ENCODE results near the gene CCDC102A. TPM values are rescaled to one million over a fixed set of nuclear protein-coding genes. Genes with fewer than 3 reads are reported as not detected.
"Not testable (repeated sequence)": the region's sequence is repeated elsewhere in the genome, so short reads cannot be mapped to it uniquely, and the experiment has no call there.

Gene CCDC102A
- total RNA-seq, 4 donors from 2014 or later, result 13.1 to 34.9 (median 18.9) TPM

DNA sequence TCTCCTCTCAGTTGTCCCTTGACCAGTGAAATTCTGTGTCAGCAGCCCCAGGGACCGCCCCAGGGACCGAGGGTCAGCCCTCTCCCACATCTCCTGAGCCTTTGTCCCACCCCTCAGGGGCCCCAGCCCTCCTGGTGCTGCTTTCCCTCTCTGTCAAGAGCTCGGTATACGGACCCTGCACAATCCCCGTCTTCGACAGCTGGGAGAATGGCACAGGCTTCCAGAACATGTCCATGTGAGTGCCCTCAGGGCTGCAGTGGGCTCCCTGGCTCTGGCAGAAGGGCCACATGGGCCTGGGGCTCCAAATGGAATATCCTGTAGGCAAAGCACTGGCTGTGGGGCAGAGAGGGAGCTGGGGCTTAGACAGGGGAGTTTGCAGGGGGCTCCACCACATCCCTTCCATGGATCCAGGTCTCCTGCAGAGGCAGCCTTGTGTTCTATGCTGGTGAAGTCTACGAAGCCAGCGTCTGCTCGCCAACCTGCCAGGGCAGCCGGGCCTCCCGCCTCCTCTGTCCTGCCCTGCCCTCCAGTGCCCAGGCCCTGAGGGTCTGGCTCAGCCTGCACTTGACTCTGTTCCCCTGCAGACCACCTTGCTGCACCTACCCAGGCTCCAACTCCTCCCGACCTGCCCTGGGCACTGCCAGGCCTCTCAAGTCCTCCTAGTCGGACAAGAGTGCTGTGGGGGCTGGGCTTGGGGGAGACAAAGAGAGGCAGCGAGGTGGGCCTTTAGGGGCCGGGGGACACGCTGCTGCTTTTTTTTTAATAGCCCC, 34.1 kb upstream of the CCDC102A start:
- DNase-seq, result no peak
- Histone ChIP-seq H3K4me1 (no peaks in the 10 kb centered on the region), H3K27ac (no peak overlapping the region), H3K36me3 (no peaks in the 10 kb centered on the region), H3K27me3 (no peaks in the 10 kb centered on the region), H3K4me3 (replicated peaks in 1 of 3) (no peak overlapping the region), H3K9me3 (no peaks in the 10 kb centered on the region)
- TF ChIP-seq, protein P1, sequence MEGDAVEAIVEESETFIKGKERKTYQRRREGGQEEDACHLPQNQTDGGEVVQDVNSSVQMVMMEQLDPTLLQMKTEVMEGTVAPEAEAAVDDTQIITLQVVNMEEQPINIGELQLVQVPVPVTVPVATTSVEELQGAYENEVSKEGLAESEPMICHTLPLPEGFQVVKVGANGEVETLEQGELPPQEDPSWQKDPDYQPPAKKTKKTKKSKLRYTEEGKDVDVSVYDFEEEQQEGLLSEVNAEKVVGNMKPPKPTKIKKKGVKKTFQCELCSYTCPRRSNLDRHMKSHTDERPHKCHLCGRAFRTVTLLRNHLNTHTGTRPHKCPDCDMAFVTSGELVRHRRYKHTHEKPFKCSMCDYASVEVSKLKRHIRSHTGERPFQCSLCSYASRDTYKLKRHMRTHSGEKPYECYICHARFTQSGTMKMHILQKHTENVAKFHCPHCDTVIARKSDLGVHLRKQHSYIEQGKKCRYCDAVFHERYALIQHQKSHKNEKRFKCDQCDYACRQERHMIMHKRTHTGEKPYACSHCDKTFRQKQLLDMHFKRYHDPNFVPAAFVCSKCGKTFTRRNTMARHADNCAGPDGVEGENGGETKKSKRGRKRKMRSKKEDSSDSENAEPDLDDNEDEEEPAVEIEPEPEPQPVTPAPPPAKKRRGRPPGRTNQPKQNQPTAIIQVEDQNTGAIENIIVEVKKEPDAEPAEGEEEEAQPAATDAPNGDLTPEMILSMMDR (IDR thresholded peaks at IDR 0.05), result no peak
- TF ChIP-seq POLR2A (IDR thresholded peaks at IDR 0.05), result no peak
- WGBS, 2 donors, result 95% methylated on average over 15 to 16 of the region's 16 CpGs
- intact Hi-C loops (cut with DNase I), result loop anchor here (10.0 kb wide), 2 partner anchors 154 to 294 kb away; no protein-coding TSS in a partner anchor

DNA sequence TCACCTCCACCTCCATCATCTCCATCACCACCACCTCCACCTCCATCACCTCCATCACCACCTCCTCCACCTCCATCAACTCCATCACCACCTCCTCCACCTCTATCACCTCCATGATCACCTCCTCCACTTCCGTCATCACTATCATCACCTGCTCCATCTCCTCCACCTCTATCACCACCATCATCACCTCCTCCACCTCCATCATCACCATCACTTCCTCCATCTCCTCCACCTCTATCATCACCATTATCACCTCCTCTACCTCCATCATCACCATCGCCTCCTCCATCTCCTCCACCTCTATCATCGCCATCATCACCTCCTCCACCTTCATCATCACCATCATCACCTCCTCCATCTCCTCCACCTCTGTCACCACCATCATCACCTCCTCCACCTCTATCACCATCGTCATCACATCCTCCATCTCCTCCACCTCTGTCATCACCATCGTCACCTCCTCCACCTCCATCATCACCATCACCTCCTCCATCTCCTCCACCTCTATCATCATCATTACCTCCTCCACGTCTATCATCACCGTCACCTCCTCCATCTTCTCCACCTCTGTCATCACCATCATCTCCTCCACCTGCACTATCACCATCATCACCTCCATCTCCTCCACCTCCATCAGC, 33.1 kb upstream of the CCDC102A start:
- Histone ChIP-seq H3K4me1 (no peaks in the 10 kb centered on the region), H3K27ac (no peak overlapping the region), H3K27me3 (no peaks in the 10 kb centered on the region), H3K4me3 (replicated peaks in 1 of 3) (no peak overlapping the region), H3K36me3 (no peaks in the 10 kb centered on the region), H3K9me3 (no peaks in the 10 kb centered on the region)
- intact Hi-C loops (cut with DNase I), result no loop called here
- WGBS, 2 donors, result 84 to 90% methylated on average over 7 of the region's 7 CpGs
- no peak for DNase-seq
- no peak for TF ChIP-seq POLR2A (IDR thresholded peaks at IDR 0.05)
- TF ChIP-seq, protein P1 (IDR thresholded peaks at IDR 0.05), result no peak

GRCh38 chr16:57568772-57569171, 32.4 kb upstream of the CCDC102A start:
- whole genome bisulfite sequencing, 2 donors, result 94 to 95% methylated on average over 5 of the region's 5 CpGs
- H3K4me1 ChIP-seq, result not testable (repeated sequence)

GRCh38 chr16:57568173-57568678, 31.9 kb upstream of the CCDC102A start:
- 91 to 94% methylated on average over 5 of the region's 5 CpGs for WGBS, 2 donors
- Histone ChIP-seq H3K4me3 (replicated peaks in 1 of 3) (no peak overlapping the region), H3K9me3 (no peaks in the 10 kb centered on the region), H3K27ac (no peak overlapping the region), H3K4me1 (no peaks in the 10 kb centered on the region), H3K27me3 (no peaks in the 10 kb centered on the region), H3K36me3 (no peaks in the 10 kb centered on the region)
- intact Hi-C loops (cut with DNase I), result no loop called here
- DNase-seq, result no peak
- TF ChIP-seq, protein P1 (IDR thresholded peaks at IDR 0.05), result no peak
- TF ChIP-seq POLR2A (IDR thresholded peaks at IDR 0.05), result no peak

More at GRCh38 chr16:57568772-57569171, 32.4 kb upstream of the CCDC102A start:
- H3K9me3 ChIP-seq; H3K4me3 ChIP-seq (replicated peaks in 1 of 3); H3K27me3 ChIP-seq; H3K27ac ChIP-seq; H3K36me3 ChIP-seq; intact Hi-C loops (cut with DNase I); DNase-seq: not testable (repeated sequence)

DNA sequence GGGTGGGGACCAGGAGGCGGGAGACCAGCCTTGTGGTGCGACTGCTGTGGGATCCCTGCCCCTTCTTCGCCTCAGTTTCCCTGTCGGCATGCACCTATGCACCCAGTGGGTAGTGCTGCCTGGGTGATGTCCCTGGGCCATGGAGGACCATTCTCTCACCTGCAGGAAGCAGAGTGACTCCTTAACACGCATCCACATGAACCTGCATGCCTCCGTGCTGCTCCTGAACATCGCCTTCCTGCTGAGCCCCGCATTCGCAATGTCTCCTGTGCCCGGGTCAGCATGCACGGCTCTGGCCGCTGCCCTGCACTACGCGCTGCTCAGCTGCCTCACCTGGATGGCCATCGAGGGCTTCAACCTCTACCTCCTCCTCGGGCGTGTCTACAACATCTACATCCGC, 31.3 kb upstream of the CCDC102A start:
- intact Hi-C loops (cut with DNase I), result no loop called here
- no peak for DNase-seq
- Histone ChIP-seq H3K4me3 (replicated peaks in 1 of 3) (no peak overlapping the region), H3K36me3 (no peaks in the 10 kb centered on the region), H3K27me3 (no peaks in the 10 kb centered on the region), H3K4me1 (no peaks in the 10 kb centered on the region), H3K27ac (no peak overlapping the region), H3K9me3 (no peaks in the 10 kb centered on the region)
- WGBS, 2 donors, result 94% methylated on average over 18 of the region's 18 CpGs
- TF ChIP-seq, protein P1 (IDR thresholded peaks at IDR 0.05), result no peak
- no peak for TF ChIP-seq POLR2A (IDR thresholded peaks at IDR 0.05)

Measured in thyroid gland (tissue), 4 donors.